HG03064 (cell line): ENCODE data around the gene NPC2.

Experiments
- ATAC-seq: cut with Tn5 transposase; IDR thresholded peaks from one replicate; pipeline ENCODE4 v1.9.1; 2021; ENCODE audit warnings: low read depth; ENCODE audit not compliant: unreplicated experiment

NPC2 gene

DNA sequence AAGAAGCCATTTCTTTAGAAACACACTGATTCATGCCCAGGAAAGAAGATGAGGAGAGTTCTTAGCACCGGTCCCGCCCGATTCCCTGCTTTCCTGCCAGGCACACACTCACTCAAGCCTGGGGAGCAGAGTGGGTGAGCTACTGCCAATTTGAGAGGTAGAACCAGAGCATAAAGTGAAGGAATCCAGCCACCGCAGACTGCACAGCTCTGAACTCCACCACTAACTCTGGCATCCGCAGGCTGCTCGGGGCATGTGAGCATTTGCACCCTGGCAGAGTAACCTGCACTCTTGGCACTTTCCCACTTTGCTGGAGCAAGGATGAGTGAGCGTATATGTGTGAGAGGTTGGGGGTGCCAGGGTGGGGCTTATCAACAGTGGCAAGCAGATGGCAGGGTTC lies 63.1 kb downstream of the NPC2 start:
- no peak for ATAC-seq
